HG02943 (cell line): ENCODE measurements around the gene TSC1.

Experiments used
- ATAC-seq: cut with Tn5 transposase; IDR thresholded peaks from one replicate; pipeline ENCODE4 v1.9.1; 2021; ENCODE audit warnings: mild to moderate bottlenecking, low read depth, moderate library complexity; ENCODE audit not compliant: unreplicated experiment

TSC1 gene

GRCh38 chr9:132894862-132895835 is 49.3 kb downstream of the TSC1 start:
- no peak for ATAC-seq

- no peak for ATAC-seq
Measured at GRCh38 chr9:132894346-132894745, 50.1 kb downstream of the TSC1 start.

GRCh38 chr9:132892400-132892799 is 52.0 kb downstream of the TSC1 start:
- ATAC-seq = no peak

GRCh38 chr9:132888151-132888550 is 56.3 kb downstream of the TSC1 start:
- no peak for ATAC-seq

- ATAC-seq = no peak
Measured at GRCh38 chr9:132887181-132888120, 57.0 kb downstream of the TSC1 start.

- ATAC-seq = no peak
Measured at GRCh38 chr9:132886334-132886725, 58.1 kb downstream of the TSC1 start.

- ATAC-seq = no peak
Measured at GRCh38 chr9:132885720-132886333, 58.6 kb downstream of the TSC1 start.

- ATAC-seq = no peak
Measured at GRCh38 chr9:132883349-132884294, 60.8 kb downstream of the TSC1 start.

GRCh38 chr9:132882616-132883015 is 61.8 kb downstream of the TSC1 start:
- no peak for ATAC-seq

- no peak for ATAC-seq
Measured at GRCh38 chr9:132881826-132882225, 62.6 kb downstream of the TSC1 start.

- ATAC-seq = no peak
Measured at GRCh38 chr9:132880324-132880661, 64.1 kb downstream of the TSC1 start.

GRCh38 chr9:132879457-132880323 is 64.7 kb downstream of the TSC1 start:
- no peak for ATAC-seq

GRCh38 chr9:132878695-132879456 is 65.5 kb downstream of the TSC1 start, which contains the start of gene SPACA9:
SPACA9 (plus strand) TSS chr9:132878898; CDS start chr9:132883948, 5,050 bp downstream.
- ATAC-seq = no peak

GRCh38 chr9:132877824-132878694 is 66.4 kb downstream of the TSC1 start, which contains the start of gene AK8:
AK8 (minus strand) TSS chr9:132878284; CDS start chr9:132878255, 29 bp downstream.
- ATAC-seq = no peak

GRCh38 chr9:132877458-132877823 is 67.0 kb downstream of the TSC1 start:
- no peak for ATAC-seq

GRCh38 chr9:132876849-132877248 is 67.6 kb downstream of the TSC1 start:
- ATAC-seq = no peak

GRCh38 chr9:132875159-132875558 is 69.3 kb downstream of the TSC1 start:
- ATAC-seq = no peak
